A673 (cell line): ENCODE measurements around the gene TERT. TPM values are rescaled to one million over a fixed set of nuclear protein-coding genes. Genes with fewer than 3 reads are reported as not detected.

Experiments used
- BruUV-seq: library from RNA; stranded (reverse); fragments of 400-500 nt; replicated peaks from 2 replicates; lab custom pipeline; 2021; lab: Mats Ljungman, UMichigan
- CTCF ChIA-PET: fragments of 300-600 bp; sonication (Branson Sonifier 250); formaldehyde crosslinking; loops from one replicate; lab custom pipeline; 2022; ENCODE audit warnings: antibody characterized with exemption; lab: Charles Lee
- POLR2A ChIA-PET: fragments of 300-600 bp; sonication (Branson Sonifier 250); formaldehyde crosslinking; loops from one replicate; lab custom pipeline; 2022; ENCODE audit warnings: antibody characterized with exemption; ENCODE audit not compliant: low non-redundant PET; lab: Charles Lee
- DNase-seq: peaks from one replicate; pipeline ENCODE4 v3.0.0-alpha.2; 2015; ENCODE audit warnings: low spot score
- H3K27ac ChIP-seq: fragments of 200-600 bp; sonication (generic); 2 replicates; pipeline ENCODE4 v1.5.1; 2016; ENCODE audit warnings: mixed run types, low read depth, mild to moderate bottlenecking, mixed read lengths, antibody characterized with exemption, low read length; ENCODE audit not compliant: poor library complexity, severe bottlenecking
- H3K27me3 ChIP-seq: fragments of 200-600 bp; sonication (generic); replicated peaks from 2 replicates; pipeline ENCODE4 v1.6.1; 2017; ENCODE audit warnings: mixed run types, low read depth, mild to moderate bottlenecking, mixed read lengths, antibody characterized with exemption, low read length; ENCODE audit not compliant: insufficient read depth, poor library complexity
- H3K36me3 ChIP-seq: fragments of 200-600 bp; sonication (generic); 2 replicates; pipeline ENCODE4 v1.6.1; 2016; ENCODE audit warnings: mixed run types, mild to moderate bottlenecking, mixed read lengths, antibody characterized with exemption, low read length; ENCODE audit not compliant: insufficient read depth, poor library complexity, severe bottlenecking
- H3K4me1 ChIP-seq: fragments of 200-600 bp; sonication (generic); 2 replicates; pipeline ENCODE4 v1.6.1; 2017; ENCODE audit warnings: mixed run types, mild to moderate bottlenecking, mixed read lengths, antibody characterized with exemption, low read length; ENCODE audit not compliant: insufficient read depth, poor library complexity, severe bottlenecking
- H3K4me3 ChIP-seq: fragments of 200-600 bp; sonication (generic); 2 replicates; pipeline ENCODE4 v1.5.1; 2016; ENCODE audit warnings: low read depth, mixed run types, mild to moderate bottlenecking, mixed read lengths, low read length; ENCODE audit not compliant: poor library complexity, severe bottlenecking
- H3K9me3 ChIP-seq: fragments of 200-600 bp; sonication (generic); 2 replicates; pipeline ENCODE4 v1.6.1; 2016; ENCODE audit warnings: mixed run types, low read depth, mild to moderate bottlenecking, mixed read lengths, antibody characterized with exemption, low read length; ENCODE audit not compliant: poor library complexity, severe bottlenecking
- CTCF ChIP-seq: fragments of 300-800, 200-600 bp; sonication (generic); conservative IDR thresholded peaks from 2 replicates; pipeline ENCODE4 v1.5.1; 2017; ENCODE audit warnings: low read depth, mild to moderate bottlenecking, antibody characterized with exemption, low read length, moderate library complexity, mixed read lengths
- EZH2 ChIP-seq: fragments of 200-600 bp; sonication (generic); IDR thresholded peaks from 2 replicates; pipeline ENCODE4 v1.6.1; 2017; ENCODE audit warnings: borderline replicate concordance, low read depth, mild to moderate bottlenecking, mixed read lengths, antibody characterized with exemption, low read length; ENCODE audit not compliant: poor library complexity, severe bottlenecking
- intact Hi-C: fragments of 100-400 bp; cut with micrococcal nuclease; formaldehyde crosslinking; loops from one replicate; pipeline ENCODE4 v1.10.0; 2022; ENCODE audit not compliant: unreplicated experiment
- microRNA-seq: library from miRNA; unstranded; fragments of <30 nt; microRNA quantifications from one replicate; pipeline ENCODE4 v1.2.0, GENCODE V29; 2021
- total RNA-seq: library from RNA; stranded (reverse); gene quantifications from 2 replicates; pipeline ENCODE4 v1.2.3, GENCODE V29; 2021

TERT gene
- total RNA-seq, 1 experiment from 2014 or later, result 14.2 TPM

- CTCF ChIA-PET, result interaction anchor here (0.6 to 1.1 kb wide), 2 partner anchors 31 to 198 kb away, joined by 4 to 9 read pairs; no protein-coding TSS in a partner anchor
These were observed 90.1 kb downstream of the TERT start for GRCh38 chr5:1204693-1205242.

GRCh38 chr5:1203968-1204692 is 90.7 kb downstream of the TERT start:
- intact Hi-C loops, result no loop called here
- Histone ChIP-seq H3K9me3 (no peaks in the 10 kb centered on the region), H3K27me3 (peaks cover 90% of the 10 kb centered on the region), H3K4me1 (no peaks in the 10 kb centered on the region), H3K27ac (no peak overlapping the region), H3K4me3 (no peak overlapping the region), H3K36me3 (no peaks in the 10 kb centered on the region)
- BruUV-seq, result no TSS peak
- TF ChIP-seq CTCF (no peak), EZH2 (no peak)
- POLR2A ChIA-PET, result no interaction called here
- no peak for DNase-seq
- CTCF ChIA-PET, result interaction anchor here (0.6 to 1.1 kb wide), 2 partner anchors 30 to 197 kb away, joined by 4 to 9 read pairs; no protein-coding TSS in a partner anchor

More at GRCh38 chr5:1204693-1205242, 90.1 kb downstream of the TERT start:
- POLR2A ChIA-PET, result no interaction called here
- Histone ChIP-seq H3K4me3 (no peak overlapping the region), H3K9me3 (no peaks in the 10 kb centered on the region), H3K27ac (no peak overlapping the region), H3K4me1 (no peaks in the 10 kb centered on the region), H3K27me3 (peaks cover 85% of the 10 kb centered on the region), H3K36me3 (no peaks in the 10 kb centered on the region)
- intact Hi-C loops, result no loop called here
- peak; percentile 37 for DNase-seq
- BruUV-seq, result no TSS peak
- TF ChIP-seq CTCF (peak; percentile 34; the same call in 1 of the 2 replicates), EZH2 (no peak)

GRCh38 chr5:1203311-1203967 is 91.4 kb downstream of the TERT start:
- no peaks in the 10 kb centered on the region for H3K36me3 ChIP-seq
- H3K4me1 ChIP-seq, result no peaks in the 10 kb centered on the region
- no peak for DNase-seq
- POLR2A ChIA-PET, result no interaction called here
- peaks cover 97% of the 10 kb centered on the region for H3K27me3 ChIP-seq
- CTCF ChIA-PET, result no interaction called here
- H3K27ac ChIP-seq, result no peak overlapping the region
- intact Hi-C loops, result no loop called here
- TF ChIP-seq CTCF (no peak), EZH2 (no peak)
- no peak overlapping the region for H3K4me3 ChIP-seq
- no TSS peak for BruUV-seq
- H3K9me3 ChIP-seq, result no peaks in the 10 kb centered on the region

Small RNA genes lying within 50 kb of the gene (microRNA-seq; reads per million reads assigned to microRNA genes)
- gene MIR4457, result 0.81 reads per million

Other genes starting within 250 kb of the TERT start
- 45.2 and 55.5 TPM in 2 replicates for gene SLC12A7, start 183.0 kb downstream of the TERT start, total RNA-seq
- not detected in 2 replicates for gene SLC6A19, start 93.5 kb downstream of the TERT start, total RNA-seq
- not detected in 2 replicates for gene SLC6A18, start 69.7 kb downstream of the TERT start, total RNA-seq
- 128 and 146 TPM in 2 replicates for gene CLPTM1L, start 50.0 kb upstream of the TERT start, total RNA-seq
- not detected in 2 replicates for gene SLC6A3, start 150.4 kb upstream of the TERT start, total RNA-seq
- 86.9 and 97.3 TPM in 2 replicates for gene LPCAT1, start 228.9 kb upstream of the TERT start, total RNA-seq